GM20000 (cell line): ENCODE data around the gene C16orf86.
"Not testable (repeated sequence)": the region's sequence is repeated elsewhere in the genome, so short reads cannot be mapped to it uniquely, and the experiment has no call there.

Source experiments
- DNase-seq: peaks from one replicate; pipeline ENCODE4 v3.0.0; 2012; ENCODE audit warnings: low spot score
- TF ChIP-seq, protein P1 (sequence below): IDR thresholded peaks from 2 replicates; pipeline ENCODE4 v1.5.1; 2012; ENCODE audit warnings: mild to moderate bottlenecking, control low read depth; ENCODE audit errors: extremely low read depth, missing control alignments

Gene C16orf86

DNA sequence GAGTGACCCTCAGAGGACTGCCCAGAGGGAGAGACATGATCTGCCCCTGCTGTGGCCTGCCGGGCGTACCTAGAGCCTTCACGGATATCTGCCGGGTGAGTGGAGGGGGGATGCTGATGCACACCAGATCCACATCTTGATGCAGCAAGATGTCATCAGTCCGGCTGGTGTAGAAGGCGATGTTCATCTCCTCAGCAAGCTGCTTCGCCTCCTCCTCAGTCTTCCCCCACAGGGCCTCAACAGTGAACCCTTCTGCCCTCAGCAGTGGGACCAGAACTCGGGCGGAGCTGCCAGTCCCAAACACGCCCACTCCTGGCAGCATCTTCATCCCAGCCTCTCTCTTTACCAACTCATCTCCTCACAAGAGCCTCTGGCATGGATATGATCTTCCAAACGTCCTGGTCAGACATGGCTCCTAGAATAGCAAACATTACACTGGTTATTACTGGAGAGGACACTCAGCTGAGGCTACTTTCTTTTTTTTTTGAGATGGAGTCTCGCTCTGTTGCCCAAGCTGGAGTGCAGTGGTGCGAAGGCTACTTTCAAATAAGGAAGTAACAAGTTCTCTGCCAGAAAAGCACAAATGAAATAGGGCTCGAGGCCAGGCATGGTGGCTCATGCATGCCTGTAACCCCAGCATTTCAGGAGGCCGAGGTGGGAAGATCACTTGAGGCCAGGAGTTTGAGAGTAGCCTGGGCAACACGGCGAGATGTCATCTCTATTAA, 18.9 kb downstream of the C16orf86 start:
- TF ChIP-seq, protein P1, sequence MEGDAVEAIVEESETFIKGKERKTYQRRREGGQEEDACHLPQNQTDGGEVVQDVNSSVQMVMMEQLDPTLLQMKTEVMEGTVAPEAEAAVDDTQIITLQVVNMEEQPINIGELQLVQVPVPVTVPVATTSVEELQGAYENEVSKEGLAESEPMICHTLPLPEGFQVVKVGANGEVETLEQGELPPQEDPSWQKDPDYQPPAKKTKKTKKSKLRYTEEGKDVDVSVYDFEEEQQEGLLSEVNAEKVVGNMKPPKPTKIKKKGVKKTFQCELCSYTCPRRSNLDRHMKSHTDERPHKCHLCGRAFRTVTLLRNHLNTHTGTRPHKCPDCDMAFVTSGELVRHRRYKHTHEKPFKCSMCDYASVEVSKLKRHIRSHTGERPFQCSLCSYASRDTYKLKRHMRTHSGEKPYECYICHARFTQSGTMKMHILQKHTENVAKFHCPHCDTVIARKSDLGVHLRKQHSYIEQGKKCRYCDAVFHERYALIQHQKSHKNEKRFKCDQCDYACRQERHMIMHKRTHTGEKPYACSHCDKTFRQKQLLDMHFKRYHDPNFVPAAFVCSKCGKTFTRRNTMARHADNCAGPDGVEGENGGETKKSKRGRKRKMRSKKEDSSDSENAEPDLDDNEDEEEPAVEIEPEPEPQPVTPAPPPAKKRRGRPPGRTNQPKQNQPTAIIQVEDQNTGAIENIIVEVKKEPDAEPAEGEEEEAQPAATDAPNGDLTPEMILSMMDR = no peak
- DNase-seq = no peak

DNA sequence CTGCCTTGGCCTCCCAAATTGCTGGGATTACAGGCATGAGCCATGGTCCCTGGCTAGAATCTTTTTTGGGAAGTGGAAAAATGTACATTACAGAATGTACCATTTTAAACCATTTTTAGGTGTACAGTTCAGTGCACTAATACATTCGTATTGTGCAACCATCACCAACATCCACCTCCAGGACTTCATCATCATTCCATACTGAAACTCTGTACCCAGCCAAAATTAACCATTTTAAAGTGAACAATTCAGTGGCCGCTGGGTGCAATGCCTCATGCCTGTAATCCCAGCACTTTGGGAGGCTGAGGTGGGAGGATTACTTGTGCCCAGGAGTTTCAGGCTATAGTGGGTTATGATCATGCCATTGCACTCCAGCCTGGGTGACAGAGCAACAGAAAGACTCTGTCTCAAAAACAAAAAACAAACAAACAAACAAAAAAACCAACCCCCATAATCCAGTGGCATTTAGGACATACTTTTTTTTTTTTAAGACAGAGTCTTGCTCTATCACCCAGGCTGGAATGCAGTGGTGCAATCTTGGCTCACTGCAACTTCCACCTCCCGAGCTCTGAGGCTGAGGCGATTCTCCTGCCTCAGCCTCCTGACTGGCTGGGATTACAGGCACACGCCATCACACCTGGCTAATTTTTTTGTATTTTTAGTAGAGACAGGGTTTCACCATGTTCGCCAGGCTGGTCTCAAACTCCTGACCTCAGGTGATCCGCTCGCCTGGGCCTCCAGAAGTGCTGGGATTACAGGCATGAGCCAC, 27.1 kb downstream of the C16orf86 start:
- DNase-seq = not testable (repeated sequence)

DNA sequence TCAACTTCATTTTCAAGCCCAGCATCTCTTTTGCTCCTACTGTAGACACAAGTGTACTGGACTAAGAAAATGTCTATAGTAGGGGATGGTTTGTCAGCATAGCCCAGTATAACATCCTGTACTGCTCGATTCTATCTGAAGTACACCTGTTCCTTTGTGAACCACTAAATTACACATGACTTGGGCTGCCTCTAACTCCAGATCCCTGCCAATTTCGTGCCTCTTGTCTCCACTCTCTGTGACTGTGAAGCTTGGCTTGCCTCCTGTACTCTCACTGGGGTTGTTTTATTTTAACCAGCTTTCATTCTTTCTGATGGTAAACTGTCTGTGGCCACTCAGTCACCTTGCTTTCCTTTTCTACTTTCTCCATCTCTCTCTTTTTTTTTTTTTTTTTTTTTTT, 28.0 kb downstream of the C16orf86 start:
- no peak for DNase-seq
- TF ChIP-seq, protein P1 = no peak

DNA sequence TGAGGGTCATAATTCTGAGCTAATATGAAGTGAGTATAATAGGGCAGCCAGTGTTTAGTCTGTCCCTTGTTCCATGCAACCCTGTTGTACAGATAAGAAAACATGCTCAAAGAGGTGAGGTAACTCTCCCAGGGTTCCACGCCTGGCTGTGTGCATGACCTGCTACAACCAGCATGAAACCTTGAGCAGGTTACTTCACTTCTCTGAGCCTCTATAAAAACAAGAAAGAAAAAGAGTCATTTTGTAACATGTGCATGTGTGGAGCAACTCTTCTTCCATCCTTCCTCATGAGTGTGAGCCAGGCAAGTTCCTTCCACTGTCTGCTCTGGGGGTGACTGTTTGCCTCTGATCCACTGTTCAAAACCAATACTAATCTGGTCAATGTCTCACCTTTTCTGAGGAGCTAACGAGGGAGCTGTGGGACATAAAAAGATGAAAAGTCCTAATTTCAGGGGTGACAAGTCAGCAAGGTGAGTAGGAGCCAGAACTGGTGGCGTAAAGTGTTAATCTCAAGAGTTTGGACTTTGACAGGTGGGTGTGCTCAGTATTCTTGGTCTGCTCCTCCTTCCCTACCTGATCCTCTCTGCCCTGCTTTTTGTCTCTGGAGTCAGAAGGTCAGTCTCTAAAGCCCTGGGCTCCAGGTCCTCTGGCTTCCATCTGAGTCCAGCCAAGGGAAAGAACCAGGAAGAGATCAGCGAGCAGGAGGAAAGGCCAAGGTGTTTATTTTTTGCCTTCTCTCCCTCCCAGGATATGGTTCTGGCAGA, 31.0 kb downstream of the C16orf86 start:
- TF ChIP-seq, protein P1 = no peak
- DNase-seq = no peak

DNA sequence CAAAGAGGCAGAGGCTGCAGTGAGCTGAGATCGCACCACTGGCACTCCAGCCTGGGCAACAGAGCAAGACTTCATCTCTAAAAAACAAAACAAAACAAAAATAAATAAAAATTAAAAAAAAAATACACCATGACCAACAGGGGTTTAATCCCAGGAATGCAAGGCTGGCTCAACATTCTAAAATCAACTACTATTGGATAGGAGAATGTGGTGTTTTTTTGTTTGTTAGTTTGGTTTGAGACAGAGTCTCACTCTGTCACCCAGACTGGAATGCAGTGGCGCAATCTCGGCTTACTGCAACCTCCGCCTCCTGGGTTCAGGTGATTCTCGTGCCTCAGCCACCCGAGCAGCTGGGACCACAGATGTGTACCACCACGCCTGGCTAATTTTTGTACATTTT, 32.7 kb downstream of the C16orf86 start:
- TF ChIP-seq, protein P1 = no peak
- DNase-seq = no peak

DNA sequence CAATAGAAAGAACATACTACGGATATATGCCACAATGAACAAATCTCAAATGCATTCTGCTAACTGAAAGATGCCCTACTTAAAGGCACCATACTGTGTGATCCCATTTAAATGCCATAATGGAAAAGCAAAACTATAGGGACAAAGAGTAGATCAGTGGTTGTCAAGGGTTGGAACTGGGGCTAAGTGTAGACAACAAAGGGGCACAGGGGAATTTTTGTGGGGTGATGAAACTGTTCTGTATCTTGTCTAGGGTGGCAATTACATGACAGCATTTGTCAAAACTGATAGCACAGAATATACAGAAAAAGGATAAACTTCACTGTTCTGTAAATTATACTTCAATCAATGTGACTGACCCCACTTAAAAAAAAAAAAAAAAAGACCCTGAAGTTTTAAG, 34.8 kb downstream of the C16orf86 start:
- TF ChIP-seq, protein P1 = no peak
- DNase-seq = no peak

DNA sequence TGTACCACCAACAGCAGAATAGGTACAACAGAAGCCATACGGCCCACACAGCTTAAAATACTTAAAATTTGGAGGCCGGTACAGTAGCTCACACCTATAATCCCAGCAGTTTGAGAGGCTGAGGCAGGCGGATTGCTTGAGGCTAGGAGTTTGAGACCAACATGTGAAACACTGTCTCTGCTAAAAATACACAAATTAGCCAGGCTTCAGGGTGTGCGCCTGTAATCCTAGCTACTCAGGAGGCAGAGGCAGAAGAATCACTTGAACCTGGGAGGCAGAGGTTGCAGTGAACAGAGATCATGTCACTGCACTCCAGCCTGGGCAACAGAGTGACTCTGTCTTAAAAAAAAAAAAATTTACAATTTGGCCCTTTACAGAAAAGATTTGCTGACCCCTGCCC, 35.5 kb downstream of the C16orf86 start:
- DNase-seq = no peak
- TF ChIP-seq, protein P1 = no peak
